Sigmoid colon (tissue), 7 donors: ENCODE measurements around the gene ATOX1. TPM values are rescaled to one million over a fixed set of nuclear protein-coding genes. Genes with fewer than 3 reads are reported as not detected.

Experiments used
- DNase-seq: peaks from one replicate; pipeline ENCODE4 v3.0.0-alpha.2; 2019
- H3K27ac ChIP-seq, 4 donors: fragments of 200-600 bp; sonication (generic); one replicate each; pipeline ENCODE4 v1.5.1; 2016 to 2019; ENCODE audit warnings: mild to moderate bottlenecking in 1 of 4
- H3K27me3 ChIP-seq, 3 donors: fragments of 200-600 bp; sonication (generic); one replicate each; pipeline ENCODE4 v1.5.1; 2019; ENCODE audit warnings: mild to moderate bottlenecking in 1 of 3
- H3K36me3 ChIP-seq, 4 donors: fragments of 200-600 bp; sonication (generic); one replicate each; pipeline ENCODE4 v1.5.1; 2016 to 2019
- H3K4me1 ChIP-seq, 4 donors: fragments of 200-600 bp; sonication (generic); one replicate each; pipeline ENCODE4 v1.5.1; 2017 to 2019
- H3K4me3 ChIP-seq, 4 donors: fragments of 200-600 bp; sonication (generic); one replicate each; pipeline ENCODE4 v1.5.1; 2017 to 2019; ENCODE audit warnings: mild to moderate bottlenecking in 2 of 4, moderate library complexity in 1 of 4
- H3K9me3 ChIP-seq, 4 donors: fragments of 200-600 bp in 3 of 4; sonication (generic) in 3 of 4; one replicate each; pipeline versions ENCODE4 v1.5.1 to v1.6.1; 2013 to 2019
- CTCF ChIP-seq, 4 experiments: fragments of 450-650 bp in 3 of 4; fragments of 200-600 bp in 1 of 4; IDR thresholded peaks; one replicate each; pipeline ENCODE4 v1.5.1; 2016 to 2019; ENCODE audit warnings: antibody characterized with exemption in 4 of 4, mild to moderate bottlenecking in 3 of 4, moderate library complexity in 2 of 4
- EP300 ChIP-seq, 4 donors: sonication (generic); formaldehyde crosslinking; IDR thresholded peaks; one replicate each; pipeline ENCODE4 v1.6.1; 2017; ENCODE audit warnings: antibody characterized with exemption in 4 of 4
- POLR2A ChIP-seq, 2 donors: fragments of 450-650 bp; IDR thresholded peaks; one replicate each; pipeline ENCODE4 v1.6.1; 2016; ENCODE audit warnings: antibody characterized with exemption in 2 of 2, mild to moderate bottlenecking in 2 of 2, moderate library complexity in 2 of 2
- POLR2AphosphoS5 ChIP-seq, 4 donors: sonication (generic); formaldehyde crosslinking; IDR thresholded peaks; one replicate each; pipeline ENCODE4 v1.6.1; 2017; ENCODE audit warnings: antibody characterized with exemption in 4 of 4
- WGBS, 2 donors: extraction: QIAGEN DNeasy Blood & Tissue Kit; methylation state at CpG; one replicate each; pipeline ENCODE4 v1.1.7; 2013; 5-methylcytosine and 5-hydroxymethylcytosine counted together
- intact Hi-C: fragments of 100-400 bp; cut with DNase I; formaldehyde crosslinking; loops from one replicate; pipeline ENCODE4 v1.15.1; 2023
- polyA plus RNA-seq, 3 donors: library from polyadenylated mRNA; stranded (reverse); fragments of 200-250 nt; gene quantifications; one replicate each; pipeline ENCODE4 v1.2.3, GENCODE V29; 2013
- total RNA-seq, 4 donors: library from RNA; depleted of rRNA; stranded (reverse); fragments of >200 nt; gene quantifications; one replicate each; pipeline ENCODE4 v1.1.0, GENCODE V29; 2016
- donor health status: healthy with polysubstance abuse.
- donor health status: Bipolar disorder and iron deficiency.
- donor health status: healthy.

The ATOX1 gene
- total and polyA plus RNA-seq, 7 donors = 62.0 to 205 (median 130) TPM

GRCh38 chr5:151724360-151724759 lies 34.1 kb downstream of the ATOX1 start:
- H3K27ac ChIP-seq = no peak overlapping the region
- TF ChIP-seq EP300 (IDR thresholded peaks at IDR 0.05) = no peak
- TF ChIP-seq POLR2A (IDR thresholded peaks at IDR 0.05) = no peak
- TF ChIP-seq POLR2AphosphoS5 (IDR thresholded peaks at IDR 0.05) = no peak
- H3K36me3 ChIP-seq = no peaks in the 10 kb centered on the region
- intact Hi-C loops = no loop called here
- H3K27me3 ChIP-seq = no peaks in the 10 kb centered on the region
- 89 to 91% methylated on average over 2 of the region's 2 CpGs for WGBS, 2 donors
- H3K4me1 ChIP-seq = peaks cover 0 to 26% (median 8%) of the 10 kb centered on the region in 4 donors
- no peaks in the 10 kb centered on the region for H3K9me3 ChIP-seq
- DNase-seq = no peak
- no peak overlapping the region for H3K4me3 ChIP-seq

GRCh38 chr5:151722546-151722945 lies 35.9 kb downstream of the ATOX1 start:
- TF ChIP-seq CTCF (IDR thresholded peaks at IDR 0.05) (no peak), POLR2AphosphoS5 (IDR thresholded peaks at IDR 0.05) (no peak), POLR2A (IDR thresholded peaks at IDR 0.05) (no peak)
- H3K4me1 ChIP-seq = peaks cover 0 to 44% (median 20%) of the 10 kb centered on the region in 4 donors
- no peak overlapping the region for H3K4me3 ChIP-seq
- no peaks in the 10 kb centered on the region for H3K27me3 ChIP-seq
- no peak for DNase-seq
- no peaks in the 10 kb centered on the region for H3K36me3 ChIP-seq
- intact Hi-C loops = no loop called here
- H3K27ac ChIP-seq = no peak overlapping the region
- H3K9me3 ChIP-seq = no peaks in the 10 kb centered on the region

GRCh38 chr5:151721812-151722391 lies 36.5 kb downstream of the ATOX1 start:
- TF ChIP-seq EP300 (IDR thresholded peaks at IDR 0.05) = no peak
- no peak for TF ChIP-seq POLR2A (IDR thresholded peaks at IDR 0.05)
- TF ChIP-seq POLR2AphosphoS5 (IDR thresholded peaks at IDR 0.05) = no peak
- no peak for TF ChIP-seq CTCF (IDR thresholded peaks at IDR 0.05)
- Histone ChIP-seq H3K36me3 (no peaks in the 10 kb centered on the region), H3K4me1 (peaks cover 0 to 50% (median 20%) of the 10 kb centered on the region in 4 donors), H3K9me3 (no peaks in the 10 kb centered on the region), H3K4me3 (no peak overlapping the region), H3K27ac (peak overlapping the region in 1 of 4 donors; percentile 17), H3K27me3 (no peaks in the 10 kb centered on the region)
- intact Hi-C loops = no loop called here
- no peak for DNase-seq

DNA sequence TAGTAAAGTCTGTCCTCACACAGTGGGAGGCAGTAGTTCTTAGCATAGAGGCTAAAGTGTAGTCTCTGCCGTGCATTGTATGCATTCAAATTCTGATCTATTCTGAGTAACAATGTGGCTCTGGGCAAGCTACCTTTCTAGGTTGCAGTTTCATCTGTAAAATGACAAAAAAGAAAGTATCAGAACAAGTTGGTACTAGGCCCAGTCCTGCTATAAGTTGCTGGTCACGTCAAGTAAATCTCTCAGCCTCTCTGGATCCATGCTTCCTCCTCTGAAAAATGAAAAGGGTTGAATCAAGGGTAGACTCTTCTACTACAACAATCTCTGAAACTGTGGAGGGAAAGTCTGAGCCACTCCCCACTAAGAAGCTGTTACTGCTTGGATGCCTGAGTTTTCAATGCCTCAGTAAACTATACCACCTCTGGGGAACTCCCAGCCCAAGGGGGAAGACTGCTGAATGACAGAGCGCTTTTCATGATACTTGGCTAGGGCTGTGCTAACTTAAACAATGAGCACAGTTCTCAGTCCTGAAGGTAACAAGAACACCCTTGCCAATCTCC lies 37.3 kb downstream of the ATOX1 start:
- Histone ChIP-seq H3K4me1 (peaks cover 0 to 51% (median 20%) of the 10 kb centered on the region in 4 donors), H3K9me3 (no peaks in the 10 kb centered on the region), H3K27me3 (no peaks in the 10 kb centered on the region), H3K36me3 (no peaks in the 10 kb centered on the region), H3K4me3 (no peak overlapping the region), H3K27ac (peak overlapping the region in 1 of 4 donors; percentile 17)
- intact Hi-C loops = no loop called here
- 63 to 89% methylated on average over 3 of the region's 3 CpGs for WGBS, 2 donors
- DNase-seq = no peak
- TF ChIP-seq POLR2A (IDR thresholded peaks at IDR 0.05) = no peak
- no peak for TF ChIP-seq POLR2AphosphoS5 (IDR thresholded peaks at IDR 0.05)
- no peak for TF ChIP-seq EP300 (IDR thresholded peaks at IDR 0.05)
- TF ChIP-seq CTCF (IDR thresholded peaks at IDR 0.05) = no peak

DNA sequence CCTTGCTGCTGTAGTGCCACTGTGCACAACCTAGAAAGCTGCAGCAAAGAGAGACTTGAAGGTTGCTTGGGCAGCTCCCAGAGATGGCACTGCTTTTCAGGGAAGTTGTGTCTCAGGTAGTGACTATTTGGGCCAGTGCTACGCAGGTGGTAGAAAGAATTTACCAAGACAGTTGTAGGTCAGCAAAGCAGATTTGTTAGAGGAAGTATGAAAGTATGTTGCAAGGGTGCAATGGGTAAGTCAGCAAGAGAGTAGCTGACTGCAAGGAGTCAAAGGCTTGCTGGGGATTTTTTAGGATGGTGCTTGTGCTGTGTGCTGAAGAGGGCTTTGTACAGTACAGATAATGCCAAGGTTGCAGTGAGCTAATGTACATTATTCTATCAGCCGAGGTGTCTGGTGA lies 38.2 kb downstream of the ATOX1 start:
- H3K4me1 ChIP-seq = peaks cover 0 to 51% (median 20%) of the 10 kb centered on the region in 4 donors
- no peaks in the 10 kb centered on the region for H3K36me3 ChIP-seq
- H3K4me3 ChIP-seq = no peak overlapping the region
- WGBS, 2 donors = 90 to 91% methylated on average over 2 of the region's 2 CpGs
- H3K27ac ChIP-seq = no peak overlapping the region
- H3K27me3 ChIP-seq = no peaks in the 10 kb centered on the region
- intact Hi-C loops = no loop called here
- TF ChIP-seq CTCF (IDR thresholded peaks at IDR 0.05) = no peak
- TF ChIP-seq POLR2AphosphoS5 (IDR thresholded peaks at IDR 0.05) = no peak
- no peak for TF ChIP-seq EP300 (IDR thresholded peaks at IDR 0.05)
- TF ChIP-seq POLR2A (IDR thresholded peaks at IDR 0.05) = no peak
- DNase-seq = no peak
- H3K9me3 ChIP-seq = no peaks in the 10 kb centered on the region
